Left renal pelvis (tissue), 4 donors: Measurements from ENCODE around the gene EDIL3. TPM values are rescaled to one million over a fixed set of nuclear protein-coding genes. Genes with fewer than 3 reads are reported as not detected.
"Not testable (repeated sequence)": the region's sequence is repeated elsewhere in the genome, so short reads cannot be mapped to it uniquely, and the experiment has no call there.

Experiments used
- DNase-seq, 4 donors: peaks; one replicate each; pipeline ENCODE4 v3.0.0-alpha.2; 2013; ENCODE audit warnings: low read depth in 4 of 4, low spot score in 3 of 4
- polyA plus RNA-seq, 4 donors: library from polyadenylated mRNA; unstranded; fragments of 120-200 nt; gene quantifications; one replicate each; pipeline ENCODE4 v1.2.1, GENCODE V29; 2013; ENCODE audit not compliant: insufficient read length in 4 of 4

The EDIL3 gene
- polyA plus RNA-seq, 4 donors = 19.0 to 65.3 (median 54.6) TPM

DNA sequence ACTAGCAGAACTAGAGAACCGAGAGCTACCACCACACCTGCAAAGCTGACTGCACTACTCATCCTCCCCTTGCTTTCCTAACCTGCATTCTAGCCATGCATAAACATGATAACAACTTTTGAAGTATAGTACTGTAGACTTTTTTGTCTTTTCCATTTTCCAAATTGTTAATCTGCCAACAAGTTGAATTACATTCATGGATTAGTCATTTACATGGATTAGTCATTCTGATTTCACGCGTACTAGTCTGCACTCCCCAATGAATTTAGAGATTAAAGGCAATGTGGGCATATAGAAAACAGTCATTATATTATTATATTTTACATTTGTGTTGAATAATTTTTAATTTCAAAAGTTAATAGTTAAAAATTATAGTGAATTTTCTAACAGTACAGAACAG, 81.4 kb downstream of the EDIL3 start:
- DNase-seq = no peak

DNA sequence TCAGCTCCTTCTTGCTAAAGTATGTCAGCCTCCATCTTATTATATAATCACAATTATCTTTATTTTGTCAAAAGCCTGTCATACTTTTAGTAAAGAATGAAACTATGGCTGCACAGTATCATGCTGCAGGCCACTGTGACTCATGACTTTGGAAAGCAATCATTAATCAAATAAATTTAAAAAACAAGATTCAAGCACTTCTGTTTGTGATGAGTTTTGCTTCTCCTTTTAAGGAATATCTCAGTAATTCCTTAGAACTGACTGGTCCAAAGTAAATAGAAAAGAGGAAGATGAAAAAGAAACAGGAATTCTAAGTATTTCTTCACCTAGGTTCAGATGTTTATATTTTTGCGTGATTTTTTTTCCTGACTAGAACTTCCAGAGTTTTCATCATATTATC, 83.1 kb downstream of the EDIL3 start:
- no peak for DNase-seq

DNA sequence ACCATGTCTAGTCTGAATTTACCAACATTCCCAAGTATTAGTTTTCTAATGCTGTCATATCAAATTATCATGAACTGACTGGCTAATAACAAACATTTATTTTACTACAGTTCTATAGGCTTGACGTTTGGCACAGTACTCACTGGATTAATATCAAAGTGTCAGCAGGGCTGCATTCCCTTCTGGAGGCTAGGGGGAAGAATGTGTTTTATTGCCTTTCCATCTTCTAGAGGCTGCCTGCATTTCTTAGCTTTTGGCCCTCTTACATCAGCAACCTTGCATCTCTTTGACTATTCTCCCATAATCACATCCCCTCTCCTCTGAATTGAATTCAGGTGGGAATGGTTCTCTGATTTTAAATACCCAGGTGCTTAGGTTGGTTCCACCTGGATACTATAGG, 84.7 kb downstream of the EDIL3 start:
- no peak for DNase-seq

DNA sequence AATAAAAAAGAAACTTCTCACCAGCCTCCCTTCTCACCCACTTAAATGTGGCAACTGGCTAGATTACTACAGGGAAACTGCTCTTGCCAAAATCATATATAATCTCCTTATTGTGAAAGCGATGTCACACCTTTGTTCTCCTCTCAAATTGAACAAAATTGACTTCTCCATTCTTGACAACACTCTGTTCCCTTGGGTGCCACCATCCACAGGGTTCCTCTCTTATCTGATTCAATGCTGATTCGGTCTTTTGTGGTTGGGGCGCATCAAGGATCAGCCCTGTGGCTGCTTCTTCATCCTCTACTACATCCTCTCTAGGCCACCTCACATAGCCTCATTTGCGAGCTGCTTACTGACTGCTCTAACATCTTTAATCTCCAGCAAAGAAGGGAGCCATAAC, 86.1 kb downstream of the EDIL3 start:
- no peak for DNase-seq

DNA sequence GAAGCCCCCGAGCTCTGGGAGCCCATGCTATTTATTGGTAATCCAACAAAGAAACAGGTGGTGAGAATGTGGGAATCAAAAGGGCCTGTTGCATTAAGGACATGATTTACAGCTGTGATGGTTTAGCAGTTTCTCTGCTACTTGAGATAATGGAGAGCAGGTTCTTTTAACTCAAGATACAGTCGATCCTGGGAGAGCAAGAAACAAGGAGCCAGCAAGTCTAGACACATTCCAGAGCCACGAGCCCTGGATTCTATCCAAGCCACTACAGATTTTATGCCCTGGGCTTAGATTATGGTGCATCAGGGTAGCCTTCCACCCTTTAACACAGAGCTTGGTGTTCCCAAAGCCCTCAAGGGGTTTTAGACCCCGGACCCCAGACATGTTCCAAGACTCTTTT, 87.0 kb downstream of the EDIL3 start:
- DNase-seq = not testable (repeated sequence)

DNA sequence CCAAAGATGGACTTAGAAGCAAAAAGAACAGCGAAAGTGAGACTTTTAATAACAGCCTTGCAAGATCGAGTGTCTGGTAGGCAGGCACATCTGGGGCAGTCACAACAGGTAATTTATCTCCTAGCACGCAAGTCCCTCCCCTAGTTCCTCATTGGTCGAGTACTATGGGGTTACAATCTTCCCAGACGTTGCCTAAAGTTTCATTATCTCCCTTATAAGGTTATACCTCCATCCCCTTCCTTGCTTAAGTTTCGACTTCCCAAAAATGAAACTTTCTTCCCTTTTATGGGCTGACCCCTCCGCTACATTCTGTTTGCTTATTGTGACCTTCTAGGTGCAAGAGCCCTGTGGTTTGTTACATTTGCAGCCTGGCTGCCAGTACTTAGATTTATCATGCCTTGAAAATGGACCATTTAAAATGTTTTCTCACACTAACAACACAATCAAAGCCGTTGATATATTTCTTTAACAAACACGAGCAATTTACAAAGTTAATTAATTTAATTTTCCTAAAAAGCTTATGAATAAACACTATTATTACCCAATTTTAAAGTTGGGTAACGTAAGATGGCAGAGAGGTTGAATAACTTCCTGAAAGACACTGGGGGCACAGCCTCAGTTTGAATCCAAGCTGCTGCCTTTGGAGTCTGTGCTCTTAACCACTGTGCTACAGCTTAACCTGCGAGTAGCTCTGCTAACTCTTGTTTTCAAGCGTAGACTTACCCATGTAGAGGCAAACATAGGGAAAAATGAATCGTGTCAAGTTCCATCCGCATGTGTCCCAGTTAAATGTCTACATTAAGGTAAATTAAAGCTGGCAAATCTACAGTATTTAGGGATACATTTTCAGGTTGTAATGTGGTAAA, 91.7 kb downstream of the EDIL3 start:
- no peak for DNase-seq

DNA sequence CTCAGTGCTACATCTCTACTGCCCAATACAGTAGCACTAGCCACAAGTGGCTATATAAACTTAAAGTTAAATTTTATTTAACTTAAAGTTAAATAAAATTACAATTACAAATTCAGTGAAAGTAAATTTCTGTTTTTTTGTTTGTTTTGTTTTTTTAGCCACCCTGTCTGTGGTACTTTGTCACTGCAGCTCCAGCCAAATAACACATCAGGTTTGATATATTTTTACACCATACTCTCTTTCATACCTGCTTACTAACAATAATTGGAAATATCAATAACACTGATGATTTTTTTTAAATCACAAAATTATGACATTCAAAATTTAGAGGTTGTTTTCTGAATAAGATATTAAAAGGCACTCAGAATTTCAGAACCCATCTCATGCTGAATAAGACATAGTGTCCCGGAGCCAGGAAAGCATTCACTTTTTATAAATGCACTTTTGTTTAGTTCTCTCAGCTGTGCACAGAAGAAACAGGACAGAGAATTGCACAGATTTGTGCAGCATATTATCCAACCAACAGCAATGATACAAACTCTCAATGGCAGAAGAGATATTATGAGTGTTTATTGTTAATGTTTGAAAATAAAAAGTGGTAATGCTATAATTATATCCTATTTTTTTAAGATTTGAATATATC, 92.6 kb downstream of the EDIL3 start:
- no peak for DNase-seq

DNA sequence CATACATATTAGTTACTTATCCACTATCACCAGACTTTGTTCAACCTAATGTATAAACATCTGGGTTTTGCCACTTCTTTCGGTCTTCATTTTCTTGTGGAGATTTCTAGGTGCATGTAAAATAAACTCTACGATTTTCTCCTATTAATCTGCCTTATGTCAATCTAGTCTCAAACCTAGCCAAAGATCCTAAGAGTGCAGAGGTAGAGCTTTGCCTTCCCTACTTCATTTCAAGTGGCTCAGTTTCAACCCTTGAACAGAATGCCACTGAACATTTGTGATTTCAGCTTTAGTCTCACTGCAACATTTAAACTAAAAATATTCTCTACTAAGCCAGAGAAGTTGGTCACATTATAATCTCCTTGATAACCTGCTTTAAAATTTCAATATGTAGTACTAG, 94.0 kb downstream of the EDIL3 start:
- DNase-seq = no peak

DNA sequence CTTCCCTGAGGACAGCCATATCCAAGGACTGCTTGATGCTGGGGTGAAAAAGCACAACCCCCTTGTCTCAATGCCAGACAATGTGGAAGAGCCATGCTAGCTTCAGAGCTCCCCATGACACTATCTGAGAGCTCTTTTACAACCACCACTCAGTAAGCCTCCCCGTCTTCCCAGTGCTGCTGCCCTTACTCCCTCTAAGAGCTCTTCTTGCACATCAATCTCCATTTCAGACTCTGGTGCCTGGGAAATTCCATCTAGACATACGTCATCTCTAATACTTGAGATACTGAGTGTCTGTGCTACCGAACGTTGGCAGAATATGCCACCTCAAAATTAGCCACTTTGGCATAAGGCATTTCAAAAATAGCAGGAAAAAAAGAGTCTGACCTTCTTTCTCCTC, 94.5 kb downstream of the EDIL3 start:
- DNase-seq = no peak

DNA sequence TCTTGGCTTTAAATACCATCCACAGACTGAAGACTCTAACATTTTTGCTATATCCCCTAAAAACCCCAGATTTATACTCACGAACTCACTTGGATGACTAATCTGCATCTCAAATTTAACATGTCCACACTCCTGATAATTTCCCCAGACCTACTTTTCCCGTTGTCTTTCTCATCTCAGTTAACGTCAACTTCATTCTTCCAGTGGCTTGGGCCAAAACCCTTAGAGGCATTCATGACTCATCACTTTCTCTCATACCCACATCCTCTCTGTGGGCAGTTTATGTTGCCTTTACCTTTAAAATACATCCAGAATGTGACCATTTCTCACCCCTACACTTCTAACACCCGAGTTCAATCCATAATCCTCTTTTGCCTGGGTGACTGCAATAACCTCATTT, 96.7 kb downstream of the EDIL3 start:
- no peak for DNase-seq

DNA sequence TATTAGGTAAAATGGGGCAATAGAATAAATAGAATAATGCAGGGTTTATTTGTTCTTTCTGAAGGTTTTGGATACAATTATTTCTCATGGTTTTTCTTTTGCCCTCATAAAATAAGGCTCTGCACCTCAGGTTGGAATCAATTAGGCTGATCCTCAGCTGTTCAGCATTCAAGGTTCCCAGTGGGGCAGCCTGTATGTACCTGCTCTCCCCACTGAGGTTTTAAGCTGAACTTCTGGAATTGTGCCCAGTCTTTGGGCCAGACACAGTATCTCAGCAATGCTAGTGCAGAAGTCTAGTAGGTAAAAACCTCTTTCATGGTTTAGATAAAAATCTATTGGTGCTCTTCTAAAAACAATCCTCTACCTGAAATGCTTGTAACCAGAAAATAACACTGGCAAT, 98.0 kb downstream of the EDIL3 start:
- DNase-seq = no peak

DNA sequence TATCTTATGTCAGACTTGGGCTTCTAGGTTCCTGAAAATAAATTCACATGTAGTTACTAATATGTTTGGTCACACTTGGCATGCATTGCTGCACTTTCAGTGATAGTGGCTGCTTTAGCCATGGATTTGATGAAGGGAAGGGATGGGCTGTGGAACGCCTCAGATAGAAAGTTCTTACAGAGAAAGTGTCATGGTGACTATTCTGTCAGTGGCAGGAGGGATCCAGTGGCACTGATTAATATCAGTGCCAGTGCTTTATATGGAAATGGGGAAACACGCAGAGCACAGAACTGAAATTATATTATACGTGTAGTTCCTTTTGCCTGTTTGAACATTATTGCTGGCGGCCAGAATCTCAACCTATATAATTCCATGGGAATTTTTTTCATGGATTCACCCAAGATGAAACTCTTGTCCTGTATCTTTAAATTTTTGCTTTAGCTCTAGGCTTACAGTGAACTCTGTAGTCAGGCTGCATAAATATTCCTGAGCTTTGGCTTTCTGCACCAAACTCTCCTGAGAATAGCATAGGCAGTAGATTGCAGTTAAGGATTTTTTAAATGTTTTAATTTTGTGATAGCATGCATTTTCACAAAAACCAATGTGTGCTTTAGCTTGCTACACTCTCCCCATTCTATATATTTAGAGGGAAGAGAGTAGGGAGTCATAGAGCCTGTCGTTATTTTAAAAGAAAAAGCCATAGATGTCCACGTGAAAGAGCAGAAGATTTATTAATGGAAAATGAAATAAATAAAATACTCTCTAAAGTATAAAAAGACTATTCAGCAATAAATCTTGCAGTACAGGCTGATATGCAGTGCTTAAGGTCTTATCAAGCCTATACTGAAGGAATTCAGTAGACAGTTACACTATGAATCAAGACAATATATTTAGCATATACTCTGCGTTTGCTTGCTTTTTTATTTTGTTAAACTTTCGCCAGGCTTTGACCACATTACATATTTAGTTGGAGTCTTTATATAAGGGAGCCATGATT, 98.7 kb downstream of the EDIL3 start:
- DNase-seq = no peak

DNA sequence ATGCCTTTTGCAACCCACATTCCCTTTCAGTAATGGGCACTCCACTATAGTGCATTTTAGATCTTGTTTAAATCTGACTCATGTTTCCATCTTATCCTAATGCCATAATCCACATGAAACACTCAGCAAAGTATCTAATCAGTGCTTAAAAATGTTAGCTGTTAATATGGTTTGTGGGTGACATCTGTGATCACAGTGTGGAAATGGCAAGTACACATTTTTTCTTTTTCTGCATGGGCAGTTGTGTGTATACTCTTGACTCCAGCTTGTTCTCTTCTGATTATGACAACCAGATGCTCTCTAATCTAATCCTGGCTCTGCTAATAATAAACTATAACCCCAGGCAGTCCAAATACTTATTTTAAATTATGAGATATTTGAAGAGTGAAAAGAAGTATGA, 103.3 kb downstream of the EDIL3 start:
- no peak for DNase-seq

DNA sequence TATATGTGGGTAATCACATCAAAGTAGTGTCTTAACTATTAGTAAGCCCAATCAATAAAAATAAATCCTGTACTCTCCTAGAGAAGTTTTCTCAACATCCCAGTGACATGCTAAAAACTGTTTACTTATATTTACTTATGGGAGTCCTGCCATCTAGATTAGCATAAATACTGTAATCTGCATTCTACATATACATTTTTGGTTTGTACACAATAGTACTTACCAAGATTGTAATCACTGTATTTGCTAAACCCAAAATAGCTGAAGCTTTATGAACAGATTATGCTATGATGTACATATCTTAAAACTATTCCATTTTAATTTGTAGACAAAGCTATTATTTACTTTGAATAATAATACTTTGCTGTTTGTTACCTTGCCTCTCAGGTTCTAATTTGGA, 105.4 kb downstream of the EDIL3 start:
- DNase-seq = no peak

DNA sequence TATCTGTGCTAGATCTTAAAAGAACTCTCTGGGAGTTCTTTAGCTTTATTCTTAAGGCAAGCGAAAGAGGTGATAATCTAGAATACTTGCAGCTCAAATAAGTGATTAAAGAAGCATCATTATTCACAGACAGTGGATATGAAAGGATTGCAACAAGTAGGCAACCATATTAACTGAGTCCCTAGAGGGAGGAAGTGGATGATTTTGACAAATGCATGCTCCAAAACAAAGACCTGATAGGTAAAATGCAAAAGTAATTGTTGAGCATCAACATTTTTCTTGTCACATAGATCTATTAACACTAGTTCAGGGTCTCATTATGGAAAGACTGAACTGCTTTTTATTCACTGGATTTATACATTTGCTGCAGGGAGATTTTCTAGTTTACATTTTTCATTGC, 109.1 kb downstream of the EDIL3 start:
- no peak for DNase-seq

DNA sequence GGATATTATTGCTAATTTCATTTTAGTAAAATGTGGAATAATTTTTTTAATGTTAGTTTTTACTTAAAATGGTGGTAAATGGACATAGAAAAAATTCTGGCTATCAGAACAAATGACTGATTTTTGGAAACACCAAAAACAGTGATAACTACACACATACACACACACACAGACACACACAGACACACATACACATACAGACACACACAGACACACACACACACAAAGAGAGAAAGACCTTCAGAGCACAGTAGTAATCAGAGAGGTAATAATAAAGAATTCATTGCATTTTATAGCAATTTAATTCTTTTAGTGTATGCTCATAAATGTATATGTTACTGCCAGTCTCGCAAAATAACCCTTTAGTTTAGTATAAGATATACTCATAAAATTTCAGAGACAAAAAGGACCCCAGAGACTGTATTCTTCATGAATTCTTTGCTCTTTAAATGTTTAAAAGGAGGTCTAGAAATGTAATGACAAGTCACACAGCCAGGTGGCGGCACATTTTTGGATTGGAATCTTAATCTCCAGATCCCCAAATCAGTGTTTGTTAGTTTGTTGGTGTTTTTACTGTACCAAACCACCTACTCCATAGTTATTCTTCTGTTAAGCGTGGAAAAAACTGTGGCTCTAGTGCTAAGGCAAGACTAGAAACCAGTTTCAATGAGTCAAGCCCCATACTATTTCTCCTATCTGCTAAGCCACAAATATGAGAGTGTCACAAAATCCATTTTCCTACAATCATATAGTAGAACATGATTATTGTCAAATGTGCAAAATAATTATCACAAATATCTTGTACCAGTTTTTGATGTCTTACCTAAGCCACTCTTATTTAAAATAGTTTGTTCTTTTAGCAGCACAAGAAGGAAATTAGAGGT, 109.9 kb downstream of the EDIL3 start:
- no peak for DNase-seq

DNA sequence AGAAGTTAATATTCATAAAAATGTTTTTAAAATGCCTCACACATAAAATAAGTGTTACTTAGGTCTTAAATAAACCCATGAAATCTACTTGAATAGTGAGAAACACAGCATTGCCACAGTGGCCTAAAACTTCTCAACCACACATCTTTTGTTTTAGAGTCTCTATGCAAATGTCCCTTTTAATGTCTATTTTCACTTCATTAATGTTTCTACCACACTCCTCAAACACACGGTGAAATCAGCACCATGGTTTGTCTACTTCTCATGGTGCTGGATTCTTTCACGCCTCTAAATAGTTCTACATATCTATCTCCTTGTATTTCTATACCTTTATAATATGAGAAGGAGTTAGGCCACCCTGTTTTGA, 111.2 kb downstream of the EDIL3 start:
- DNase-seq = no peak

DNA sequence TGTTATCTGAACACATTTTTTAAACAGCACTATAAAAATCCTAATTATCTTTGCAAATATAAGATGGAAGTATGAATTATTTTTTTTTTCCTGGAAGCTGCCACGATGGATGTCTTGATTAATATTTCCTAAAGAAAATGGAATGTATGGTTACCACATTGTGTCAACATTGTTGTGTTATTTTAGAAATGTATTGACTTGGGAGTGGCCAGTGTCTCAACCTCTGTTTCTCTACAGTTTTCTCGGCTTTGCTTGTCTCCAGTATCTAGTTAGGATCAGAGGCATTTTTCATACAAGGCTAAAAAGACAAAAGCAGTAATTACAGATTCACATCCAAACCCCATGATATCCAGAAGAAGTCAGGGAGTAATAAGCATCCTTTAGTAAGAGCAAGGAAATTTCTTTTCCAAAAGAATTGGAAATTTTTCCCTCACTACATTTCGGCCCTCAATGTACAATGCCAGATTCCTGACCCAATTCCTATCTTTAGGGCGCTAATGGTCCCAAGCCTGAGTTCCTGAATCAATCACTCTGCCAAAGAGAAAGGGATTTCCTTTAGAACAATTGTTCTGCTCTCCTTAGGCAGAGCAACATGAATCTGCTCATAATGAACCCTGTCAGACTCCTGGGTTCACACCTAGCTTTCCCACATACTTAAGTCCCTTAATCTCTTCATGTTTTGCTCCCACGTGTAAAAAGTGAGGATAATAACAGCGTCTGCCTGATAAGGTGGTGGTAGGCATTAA, 111.7 kb downstream of the EDIL3 start:
- DNase-seq = no peak

DNA sequence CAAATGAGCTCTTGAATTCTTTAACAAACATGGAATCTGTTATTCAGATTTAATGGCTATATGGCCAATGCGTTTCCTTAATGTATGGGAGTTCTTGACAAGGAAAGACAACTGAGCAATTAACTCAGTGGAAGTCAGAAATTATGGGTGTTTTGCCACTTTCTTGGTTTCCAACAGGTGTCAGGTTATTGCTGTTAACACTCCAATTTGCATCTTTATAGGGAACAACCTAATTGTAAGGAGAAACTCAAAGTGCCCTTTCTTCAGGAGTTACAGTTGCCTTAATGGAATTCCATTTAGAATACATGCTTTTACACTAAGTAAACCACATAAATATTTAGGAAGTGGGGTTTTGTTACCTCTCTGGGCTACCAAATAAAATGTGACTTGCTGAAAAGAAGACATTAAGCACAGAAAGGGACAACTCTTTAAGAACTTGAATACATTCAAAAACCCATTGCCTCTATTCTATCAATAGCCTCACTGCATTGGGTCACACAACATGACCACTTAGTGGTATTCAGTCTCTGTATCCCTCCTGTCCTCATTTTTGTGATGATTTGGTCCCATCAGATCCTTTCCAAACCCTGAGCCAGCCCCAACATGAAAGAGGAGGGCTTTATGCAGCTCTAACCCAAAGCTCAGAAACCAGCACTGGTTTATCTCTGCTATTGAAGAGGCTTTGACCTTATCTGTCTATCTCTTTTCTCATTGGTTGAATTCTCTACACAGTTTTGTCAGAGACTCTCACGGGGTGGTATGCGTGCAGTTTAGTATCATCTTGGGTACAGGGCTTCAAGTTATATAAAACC, 118.7 kb downstream of the EDIL3 start:
- DNase-seq = no peak
